ENCODE measurements around the gene PYGB.

Gene PYGB

GRCh38 chr20:25345721-25346120 lies 97.8 kb downstream of the PYGB start:
- no peak for DNase-seq (ENCODE audit: low read depth)
- TF ChIP-seq CTCF (conservative IDR thresholded peaks at IDR 0.05; ENCODE audit: low read depth, low read length): no peak
- no peak overlapping the region for H3K4me3 ChIP-seq (ENCODE audit: low read depth, low read length)

GRCh38 chr20:25346349-25346748 lies 98.5 kb downstream of the PYGB start:
- H3K4me3 ChIP-seq (ENCODE audit: low read depth, low read length): no peak overlapping the region
- no peak for TF ChIP-seq CTCF (conservative IDR thresholded peaks at IDR 0.05; ENCODE audit: low read depth, low read length)
- no peak for DNase-seq (ENCODE audit: low read depth)
